CD4-positive, alpha-beta T cell (primary cell): ENCODE data around the gene SIX3. TPM values are rescaled to one million over a fixed set of nuclear protein-coding genes. Genes with fewer than 3 reads are reported as not detected.

Experiments used
- ATAC-seq: fragments of 200-7000 bp; cut with Tn5 transposase; one replicate; pipeline ENCODE4 v1.10.0; 2022; ENCODE audit warnings: mild to moderate bottlenecking; ENCODE audit not compliant: poor library complexity
- CTCF ChIA-PET: fragments of 350-600 bp; sonication (Branson Sonifier 250); formaldehyde crosslinking; loops from one replicate; lab custom pipeline; 2021; ENCODE audit warnings: antibody characterized with exemption, inconsistent platforms; lab: Charles Lee
- POLR2A ChIA-PET: fragments of 350-600 bp; sonication (Branson Sonifier 250); formaldehyde crosslinking; loops from one replicate; lab custom pipeline; 2021; ENCODE audit warnings: antibody characterized with exemption, inconsistent platforms; lab: Charles Lee
- DNase-seq, 14 experiments: peaks; one replicate each; pipeline ENCODE4 v3.0.0-alpha.2; 2013 to 2020; ENCODE audit warnings: mixed read lengths in 2 of 14
- H3K27ac ChIP-seq, 2 donors: one replicate each; pipeline versions ENCODE4 v1.5.1 to v1.7.0; 2013; ENCODE audit warnings: low read length in 2 of 2, low read depth in 1 of 2, mild to moderate bottlenecking in 1 of 2
- H3K27me3 ChIP-seq, 2 experiments: 1 replicate in 1 of 2; 2 replicates in 1 of 2; pipeline versions ENCODE4 v1.6.1 to v1.7.0; 2013; ENCODE audit warnings: low read length in 2 of 2, control low read depth in 1 of 2, mild to moderate bottlenecking in 1 of 2, moderate library complexity in 1 of 2; ENCODE audit not compliant: insufficient read depth in 2 of 2, control insufficient read depth in 1 of 2
- H3K36me3 ChIP-seq: one replicate; pipeline ENCODE4 v1.6.1; 2013; ENCODE audit warnings: low read length, control low read depth; ENCODE audit not compliant: insufficient read depth
- H3K4me1 ChIP-seq: one replicate; pipeline ENCODE4 v1.6.1; 2013; ENCODE audit warnings: low read length, control low read depth; ENCODE audit not compliant: insufficient read depth
- H3K4me3 ChIP-seq: one replicate; pipeline ENCODE4 v1.5.1; 2013; ENCODE audit warnings: mild to moderate bottlenecking, low read length, moderate library complexity
- H3K9me3 ChIP-seq, 2 experiments: 1 replicate in 1 of 2; 2 replicates in 1 of 2; pipeline versions ENCODE4 v1.6.1 to v1.7.0; 2013; ENCODE audit warnings: low read length in 2 of 2, mild to moderate bottlenecking in 2 of 2, control low read depth in 1 of 2, moderate library complexity in 1 of 2; ENCODE audit not compliant: control insufficient read depth in 1 of 2, insufficient read depth in 1 of 2
- H3K27ac Mint-ChIP-seq: one replicate; pipeline ENCODE4 v1.8.0; 2020; ENCODE audit warnings: mixed read lengths
- H3K27me3 Mint-ChIP-seq: one replicate; pipeline ENCODE4 v1.8.0; 2021; ENCODE audit warnings: mixed read lengths
- H3K36me3 Mint-ChIP-seq: one replicate; pipeline ENCODE4 v1.8.0; 2021; ENCODE audit warnings: low read depth, mixed read lengths
- H3K4me1 Mint-ChIP-seq: one replicate; pipeline ENCODE4 v1.8.0; 2021; ENCODE audit warnings: low read depth, mixed read lengths
- H3K4me3 Mint-ChIP-seq: one replicate; pipeline ENCODE4 v1.8.0; 2020; ENCODE audit warnings: mild to moderate bottlenecking, mixed read lengths
- H3K9me3 Mint-ChIP-seq: one replicate; pipeline ENCODE4 v1.8.0; 2020; ENCODE audit warnings: mixed read lengths
- intact Hi-C, 2 experiments: fragments of 100-400 bp; cut with DNase I in 1 of 2; cut with micrococcal nuclease in 1 of 2; formaldehyde crosslinking; loops; one replicate each; pipeline versions ENCODE4 v1.15.1 to v1.9.0; 2023 to 2025; cut with DNase I, micrococcal nuclease
- total RNA-seq, 174 experiments: library from RNA in 2 of 174; stranded (reverse) in 2 of 174; gene quantifications; one replicate each; pipeline ENCODE4 v1.2.3 and lab custom pipeline; 2021 to 2026
- TF ChIP-seq, protein P1 (sequence below): fragments of 200-600 bp; IDR thresholded peaks from one replicate; pipeline ENCODE4 v1.8.0; 2022; ENCODE audit warnings: antibody characterized with exemption, mild to moderate bottlenecking

SIX3 gene
- total RNA-seq, 2 experiments from 2014 or later = not detected

DNA sequence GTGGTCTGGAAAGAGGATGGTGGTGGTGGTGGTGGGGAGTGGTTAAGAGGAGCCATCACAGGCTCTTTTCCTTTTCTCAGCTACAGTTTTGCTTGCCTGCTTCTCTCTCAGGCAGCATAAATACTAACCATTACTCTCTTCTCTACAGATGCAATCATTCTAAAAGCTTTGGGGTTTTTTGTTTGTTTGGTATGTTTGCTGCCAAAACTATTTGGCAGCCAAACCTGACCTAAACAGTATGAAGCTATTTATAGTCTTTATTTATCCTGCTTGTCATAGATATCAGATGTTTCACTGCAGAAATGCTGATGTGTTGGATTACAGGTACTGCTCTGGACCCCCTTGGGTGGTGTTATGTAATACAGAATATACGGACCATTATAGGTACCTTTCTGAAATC, 15.3 kb downstream of the SIX3 start:
- Histone ChIP-seq H3K4me1 (peaks cover 22% of the 10 kb centered on the region), H3K36me3 (no peaks in the 10 kb centered on the region), H3K9me3 (peaks cover 0 to 16% of the 10 kb centered on the region in 2 experiments), H3K4me3 (no peak overlapping the region), H3K27ac (no peak overlapping the region), H3K27me3 (peaks cover 33 to 54% of the 10 kb centered on the region in 2 experiments)
- POLR2A ChIA-PET = no interaction called here
- Mint-ChIP-seq H3K4me3 (no peak overlapping the region), H3K36me3 (no peaks in the 10 kb centered on the region), H3K27me3 (peaks cover 73% of the 10 kb centered on the region), H3K27ac (no peak overlapping the region), H3K4me1 (peaks cover 23% of the 10 kb centered on the region), H3K9me3 (no peaks in the 10 kb centered on the region)
- CTCF ChIA-PET = interaction anchor here (1.0 to 1.4 kb wide), 2 partner anchors 477 to 913 kb away, joined by 3 to 4 read pairs; no protein-coding TSS in a partner anchor
- TF ChIP-seq, protein P1, sequence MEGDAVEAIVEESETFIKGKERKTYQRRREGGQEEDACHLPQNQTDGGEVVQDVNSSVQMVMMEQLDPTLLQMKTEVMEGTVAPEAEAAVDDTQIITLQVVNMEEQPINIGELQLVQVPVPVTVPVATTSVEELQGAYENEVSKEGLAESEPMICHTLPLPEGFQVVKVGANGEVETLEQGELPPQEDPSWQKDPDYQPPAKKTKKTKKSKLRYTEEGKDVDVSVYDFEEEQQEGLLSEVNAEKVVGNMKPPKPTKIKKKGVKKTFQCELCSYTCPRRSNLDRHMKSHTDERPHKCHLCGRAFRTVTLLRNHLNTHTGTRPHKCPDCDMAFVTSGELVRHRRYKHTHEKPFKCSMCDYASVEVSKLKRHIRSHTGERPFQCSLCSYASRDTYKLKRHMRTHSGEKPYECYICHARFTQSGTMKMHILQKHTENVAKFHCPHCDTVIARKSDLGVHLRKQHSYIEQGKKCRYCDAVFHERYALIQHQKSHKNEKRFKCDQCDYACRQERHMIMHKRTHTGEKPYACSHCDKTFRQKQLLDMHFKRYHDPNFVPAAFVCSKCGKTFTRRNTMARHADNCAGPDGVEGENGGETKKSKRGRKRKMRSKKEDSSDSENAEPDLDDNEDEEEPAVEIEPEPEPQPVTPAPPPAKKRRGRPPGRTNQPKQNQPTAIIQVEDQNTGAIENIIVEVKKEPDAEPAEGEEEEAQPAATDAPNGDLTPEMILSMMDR = no peak
- DNase-seq (no peak), ATAC-seq (no peak)
- intact Hi-C loops = loop anchor here (2.0 to 10.0 kb wide), 7 partner anchors 478 to 1345 kb away; no protein-coding TSS in a partner anchor

DNA sequence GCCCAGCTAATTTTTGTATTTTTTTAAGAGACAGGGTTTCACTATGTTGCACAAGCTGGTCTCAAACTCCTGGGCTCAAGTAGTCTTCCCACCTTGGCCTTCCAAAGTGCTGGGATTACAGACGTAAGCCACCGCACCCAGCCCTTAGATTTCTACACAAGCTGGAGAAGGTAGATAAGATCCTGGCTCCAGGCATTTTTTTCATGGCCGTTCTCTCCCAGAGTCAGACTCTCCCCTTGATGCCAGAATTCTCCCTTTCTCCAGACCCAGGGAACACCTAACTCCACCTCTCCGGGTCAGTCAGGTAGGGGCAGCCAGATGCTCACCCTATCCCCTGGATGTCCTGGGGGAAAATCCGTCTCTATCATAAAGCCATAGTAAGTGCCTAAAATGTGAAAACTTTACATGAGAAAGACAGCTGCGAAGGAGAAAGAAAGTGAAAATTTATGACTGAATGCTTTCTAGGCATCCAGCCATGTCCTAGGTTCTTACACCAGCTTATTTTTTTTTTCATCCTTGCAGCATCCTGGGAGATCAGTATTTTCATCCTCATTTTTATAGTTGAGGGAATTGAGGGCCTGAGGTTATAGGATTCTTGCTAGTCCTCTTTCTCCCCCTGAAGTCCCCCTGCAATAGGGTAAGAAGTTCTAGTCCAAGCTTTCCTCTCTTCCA, 16.3 kb downstream of the SIX3 start:
- H3K27ac Mint-ChIP-seq = no peak overlapping the region
- H3K36me3 ChIP-seq = no peaks in the 10 kb centered on the region
- peaks cover 73% of the 10 kb centered on the region for H3K27me3 Mint-ChIP-seq
- H3K27ac ChIP-seq = no peak overlapping the region
- DNase-seq = no peak
- no peaks in the 10 kb centered on the region for H3K36me3 Mint-ChIP-seq
- peaks cover 25 to 44% of the 10 kb centered on the region in 2 experiments for H3K27me3 ChIP-seq
- intact Hi-C loops = loop anchor here (2.0 to 10.0 kb wide), 7 partner anchors 479 to 1345 kb away; no protein-coding TSS in a partner anchor
- POLR2A ChIA-PET = no interaction called here
- TF ChIP-seq, protein P1 = no peak
- H3K4me3 Mint-ChIP-seq = no peak overlapping the region
- peaks cover 13% of the 10 kb centered on the region for H3K4me1 ChIP-seq
- H3K4me3 ChIP-seq = no peak overlapping the region
- H3K9me3 ChIP-seq = peaks cover 0 to 11% of the 10 kb centered on the region in 2 experiments
- peaks cover 23% of the 10 kb centered on the region for H3K4me1 Mint-ChIP-seq
- no peaks in the 10 kb centered on the region for H3K9me3 Mint-ChIP-seq
- CTCF ChIA-PET = interaction anchor here (1.0 kb wide), 1 partner anchor 914 kb away, joined by 4 read pairs; no protein-coding TSS in a partner anchor
- ATAC-seq = no peak

GRCh38 chr2:44959855-44960254, 18.4 kb downstream of the SIX3 start:
- no peaks in the 10 kb centered on the region for H3K36me3 ChIP-seq
- TF ChIP-seq, protein P1 = no peak
- no peak for ATAC-seq
- peaks cover 18 to 27% of the 10 kb centered on the region in 2 experiments for H3K27me3 ChIP-seq
- CTCF ChIA-PET = no interaction called here
- Mint-ChIP-seq H3K4me1 (peaks cover 12% of the 10 kb centered on the region), H3K27me3 (peaks cover 68% of the 10 kb centered on the region), H3K4me3 (no peak overlapping the region), H3K36me3 (no peaks in the 10 kb centered on the region), H3K9me3 (no peaks in the 10 kb centered on the region), H3K27ac (no peak overlapping the region)
- POLR2A ChIA-PET = no interaction called here
- no peak for DNase-seq
- H3K27ac ChIP-seq = no peak overlapping the region
- H3K9me3 ChIP-seq = peaks cover 0 to 6% of the 10 kb centered on the region in 2 experiments
- no peak overlapping the region for H3K4me3 ChIP-seq
- peaks cover 10% of the 10 kb centered on the region for H3K4me1 ChIP-seq
- intact Hi-C loops = loop anchor here (5.0 to 10.0 kb wide), 5 partner anchors 568 to 1348 kb away; no protein-coding TSS in a partner anchor
